ENCODE data around the gene ZNF557.
A peak's percentile ranks its signal among the peaks of the same experiment; 100 is the strongest.

Gene ZNF557

GRCh38 chr19:7076151-7076550 lies 6.6 kb downstream of the ZNF557 start:
- DNase-seq: no peak

GRCh38 chr19:7078008-7078407 lies 8.5 kb downstream of the ZNF557 start:
- no peak for DNase-seq

GRCh38 chr19:7083076-7083956 lies 13.8 kb downstream of the ZNF557 start:
- DNase-seq: peak; percentile 11

GRCh38 chr19:7088999-7089398 lies 19.5 kb downstream of the ZNF557 start:
- no peak for DNase-seq

- DNase-seq: no peak
Measured at GRCh38 chr19:7098096-7098495, 28.6 kb downstream of the ZNF557 start.

GRCh38 chr19:7098701-7099596 lies 29.4 kb downstream of the ZNF557 start:
- DNase-seq: peak; percentile 98

- no peak for DNase-seq
Measured at GRCh38 chr19:7099597-7099921, 30.1 kb downstream of the ZNF557 start.

GRCh38 chr19:7101498-7102253 lies 32.2 kb downstream of the ZNF557 start:
- DNase-seq: no peak

- no peak for DNase-seq
Measured at GRCh38 chr19:7104747-7105447, 35.4 kb downstream of the ZNF557 start.

GRCh38 chr19:7106711-7107657 lies 37.5 kb downstream of the ZNF557 start:
- DNase-seq: no peak

- DNase-seq: no peak
Measured at GRCh38 chr19:7109678-7110289, 40.3 kb downstream of the ZNF557 start.

- DNase-seq: no peak
Measured at GRCh38 chr19:7112675-7113074, 43.2 kb downstream of the ZNF557 start.

GRCh38 chr19:7113233-7113632 lies 43.7 kb downstream of the ZNF557 start:
- DNase-seq: no peak

GRCh38 chr19:7115721-7116120 lies 46.2 kb downstream of the ZNF557 start:
- DNase-seq: no peak

- DNase-seq: no peak
Measured at GRCh38 chr19:7117248-7117647, 47.7 kb downstream of the ZNF557 start.

GRCh38 chr19:7119582-7119981 lies 50.1 kb downstream of the ZNF557 start:
- no peak for DNase-seq

GRCh38 chr19:7120499-7120898 lies 51.0 kb downstream of the ZNF557 start:
- no peak for DNase-seq

GRCh38 chr19:7122701-7123100 lies 53.2 kb downstream of the ZNF557 start:
- DNase-seq: no peak

GRCh38 chr19:7124782-7125181 lies 55.3 kb downstream of the ZNF557 start:
- DNase-seq: no peak

GRCh38 chr19:7125221-7125620 lies 55.7 kb downstream of the ZNF557 start:
- no peak for DNase-seq

- no peak for DNase-seq
Measured at GRCh38 chr19:7126132-7126531, 56.6 kb downstream of the ZNF557 start.

Data from NCI-H69 (cell line).